ENCODE results near the gene WLS.

Gene WLS

GRCh38 chr1:68197461-68197860 lies 34.9 kb downstream of the WLS start:
- no peak for DNase-seq (ENCODE audit: low read depth)
- no peak for TF ChIP-seq CTCF (IDR thresholded peaks at IDR 0.05; ENCODE audit: control insufficient read depth, extremely low read depth, insufficient read depth)
- H3K4me3 ChIP-seq (ENCODE audit: low read depth, low read length): no peak overlapping the region

- TF ChIP-seq CTCF (IDR thresholded peaks at IDR 0.05; ENCODE audit: control insufficient read depth, extremely low read depth, insufficient read depth): no peak
- H3K4me3 ChIP-seq (ENCODE audit: low read depth, low read length): no peak overlapping the region
- no peak for DNase-seq (ENCODE audit: low read depth)
These were observed 35.6 kb downstream of the WLS start for GRCh38 chr1:68196676-68197075.

GRCh38 chr1:68191717-68192116 lies 40.6 kb downstream of the WLS start:
- no peak for DNase-seq (ENCODE audit: low read depth)
- TF ChIP-seq CTCF (IDR thresholded peaks at IDR 0.05; ENCODE audit: control insufficient read depth, extremely low read depth, insufficient read depth): no peak
- no peak overlapping the region for H3K4me3 ChIP-seq (ENCODE audit: low read depth, low read length)

GRCh38 chr1:68188644-68189340 lies 43.5 kb downstream of the WLS start:
- no peak for DNase-seq (ENCODE audit: low read depth)
- TF ChIP-seq CTCF (IDR thresholded peaks at IDR 0.05; ENCODE audit: control insufficient read depth, extremely low read depth, insufficient read depth): no peak
- H3K4me3 ChIP-seq (ENCODE audit: low read depth, low read length): no peak overlapping the region

GRCh38 chr1:68188060-68188538 lies 44.2 kb downstream of the WLS start:
- no peak for DNase-seq (ENCODE audit: low read depth)
- TF ChIP-seq CTCF (IDR thresholded peaks at IDR 0.05; ENCODE audit: control insufficient read depth, extremely low read depth, insufficient read depth): no peak
- no peak overlapping the region for H3K4me3 ChIP-seq (ENCODE audit: low read depth, low read length)

- H3K4me3 ChIP-seq (ENCODE audit: low read depth, low read length): no peak overlapping the region
- no peak for TF ChIP-seq CTCF (IDR thresholded peaks at IDR 0.05; ENCODE audit: control insufficient read depth, extremely low read depth, insufficient read depth)
- no peak for DNase-seq (ENCODE audit: low read depth)
These were observed 46.6 kb downstream of the WLS start for GRCh38 chr1:68185743-68186142.

- no peak for TF ChIP-seq CTCF (IDR thresholded peaks at IDR 0.05; ENCODE audit: control insufficient read depth, extremely low read depth, insufficient read depth)
- no peak overlapping the region for H3K4me3 ChIP-seq (ENCODE audit: low read depth, low read length)
- no peak for DNase-seq (ENCODE audit: low read depth)
These were observed 48.4 kb downstream of the WLS start for GRCh38 chr1:68183895-68184294.
